Neutrophil (primary cell): ENCODE data around the gene NUPR1.
A peak's percentile ranks its signal among the peaks of the same experiment; 100 is the strongest.

Experiments
- H3K27ac ChIP-seq: fragments of 200-600 bp; sonication (generic); 2 replicates; pipeline ENCODE4 v1.5.1; 2016; ENCODE audit warnings: mild to moderate bottlenecking, moderate library complexity
- H3K27me3 ChIP-seq: fragments of 200-600 bp; sonication (generic); 2 replicates; pipeline ENCODE4 v1.6.0; 2016; ENCODE audit warnings: mild to moderate bottlenecking
- H3K36me3 ChIP-seq: fragments of 200-600 bp; sonication (generic); 2 replicates; pipeline ENCODE4 v1.5.1; 2017
- H3K4me1 ChIP-seq, 2 experiments: fragments of 200-600 bp in 1 of 2; sonication (generic) in 1 of 2; 1 replicate in 1 of 2; 2 replicates in 1 of 2; pipeline versions ENCODE4 v1.5.1 to v1.6.1; 2013 to 2016; ENCODE audit warnings: low read depth in 1 of 2, low read length in 1 of 2, mild to moderate bottlenecking in 1 of 2, moderate library complexity in 1 of 2; ENCODE audit not compliant: control insufficient read depth in 1 of 2, insufficient read depth in 1 of 2
- H3K4me3 ChIP-seq, 2 experiments: fragments of 200-600 bp in 1 of 2; sonication (generic) in 1 of 2; 1 replicate in 1 of 2; 2 replicates in 1 of 2; pipeline ENCODE4 v1.5.1; 2013 to 2016; ENCODE audit warnings: low read depth in 1 of 2, low read length in 1 of 2, mild to moderate bottlenecking in 1 of 2, moderate library complexity in 1 of 2
- H3K9me3 ChIP-seq: fragments of 200-600 bp; sonication (generic); 2 replicates; pipeline ENCODE4 v1.5.1; 2016
- CTCF ChIP-seq: fragments of 200-600 bp; sonication (generic); IDR thresholded peaks from 2 replicates; pipeline ENCODE4 v1.5.1; 2016; ENCODE audit warnings: antibody characterized with exemption

Gene NUPR1

GRCh38 chr16:28558456-28558855 lies 19.7 kb upstream of the NUPR1 start:
- Histone ChIP-seq H3K27me3 (no peaks in the 10 kb centered on the region), H3K4me3 (no peak overlapping the region), H3K36me3 (peaks cover 4% of the 10 kb centered on the region), H3K4me1 (peaks cover 12 to 16% of the 10 kb centered on the region in 2 experiments), H3K27ac (no peak overlapping the region), H3K9me3 (no peaks in the 10 kb centered on the region)
- no peak for TF ChIP-seq CTCF

- H3K27ac ChIP-seq, result no peak overlapping the region
- no peaks in the 10 kb centered on the region for H3K9me3 ChIP-seq
- no peak overlapping the region for H3K4me3 ChIP-seq
- H3K36me3 ChIP-seq, result peaks cover 4% of the 10 kb centered on the region
- peaks cover 16 to 22% of the 10 kb centered on the region in 2 experiments for H3K4me1 ChIP-seq
- TF ChIP-seq CTCF, result no peak
- H3K27me3 ChIP-seq, result no peaks in the 10 kb centered on the region
These were observed 18.1 kb upstream of the NUPR1 start for GRCh38 chr16:28556914-28557320.

GRCh38 chr16:28555561-28555960 lies 16.8 kb upstream of the NUPR1 start:
- peaks cover 16 to 22% of the 10 kb centered on the region in 2 experiments for H3K4me1 ChIP-seq
- no peak for TF ChIP-seq CTCF
- no peak overlapping the region for H3K4me3 ChIP-seq
- H3K9me3 ChIP-seq, result no peaks in the 10 kb centered on the region
- H3K36me3 ChIP-seq, result peaks cover 4% of the 10 kb centered on the region
- H3K27me3 ChIP-seq, result no peaks in the 10 kb centered on the region
- H3K27ac ChIP-seq, result no peak overlapping the region

- no peak for TF ChIP-seq CTCF
- peak overlapping the region; percentile 86 to 95 for H3K4me3 ChIP-seq
- H3K27me3 ChIP-seq, result no peaks in the 10 kb centered on the region
- H3K36me3 ChIP-seq, result peaks cover 4% of the 10 kb centered on the region
- peaks cover 16 to 22% of the 10 kb centered on the region in 2 experiments for H3K4me1 ChIP-seq
- H3K27ac ChIP-seq, result peak overlapping the region; percentile 96
- H3K9me3 ChIP-seq, result no peaks in the 10 kb centered on the region
These were observed 16.1 kb upstream of the NUPR1 start for GRCh38 chr16:28554634-28555423.

GRCh38 chr16:28553776-28554633 lies 15.2 kb upstream of the NUPR1 start, which contains the start of gene SGF29:
Gene SGF29, plus strand, starts transcription at chr16:28553920. Its CDS starts 27,150 bp downstream, at chr16:28581070.
- Histone ChIP-seq H3K9me3 (no peaks in the 10 kb centered on the region), H3K27ac (peak within 1 kb of the TSS; percentile 96), H3K4me3 (peak within 1 kb of the TSS; percentile 86 to 95), H3K4me1 (peaks cover 16 to 22% of the 10 kb centered on the region in 2 experiments), H3K36me3 (peaks cover 4% of the 10 kb centered on the region), H3K27me3 (no peaks in the 10 kb centered on the region)
- TF ChIP-seq CTCF, result peak; percentile 73
